Activated T-cell treated with anti-CD3 and anti-CD28 coated beads for 48 hours (primary cell): ENCODE measurements around the gene KRTAP1-3.
"Not testable (repeated sequence)": the region's sequence is repeated elsewhere in the genome, so short reads cannot be mapped to it uniquely, and the experiment has no call there.

Source experiments
- DNase-seq: peaks from one replicate; pipeline ENCODE4 v3.0.0-alpha.2; 2020; ENCODE audit warnings: low read depth

Gene KRTAP1-3, protein sequence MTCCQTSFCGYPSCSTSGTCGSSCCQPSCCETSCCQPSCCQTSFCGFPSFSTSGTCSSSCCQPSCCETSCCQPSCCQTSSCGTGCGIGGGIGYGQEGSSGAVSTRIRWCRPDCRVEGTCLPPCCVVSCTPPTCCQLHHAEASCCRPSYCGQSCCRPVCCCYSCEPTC

DNA sequence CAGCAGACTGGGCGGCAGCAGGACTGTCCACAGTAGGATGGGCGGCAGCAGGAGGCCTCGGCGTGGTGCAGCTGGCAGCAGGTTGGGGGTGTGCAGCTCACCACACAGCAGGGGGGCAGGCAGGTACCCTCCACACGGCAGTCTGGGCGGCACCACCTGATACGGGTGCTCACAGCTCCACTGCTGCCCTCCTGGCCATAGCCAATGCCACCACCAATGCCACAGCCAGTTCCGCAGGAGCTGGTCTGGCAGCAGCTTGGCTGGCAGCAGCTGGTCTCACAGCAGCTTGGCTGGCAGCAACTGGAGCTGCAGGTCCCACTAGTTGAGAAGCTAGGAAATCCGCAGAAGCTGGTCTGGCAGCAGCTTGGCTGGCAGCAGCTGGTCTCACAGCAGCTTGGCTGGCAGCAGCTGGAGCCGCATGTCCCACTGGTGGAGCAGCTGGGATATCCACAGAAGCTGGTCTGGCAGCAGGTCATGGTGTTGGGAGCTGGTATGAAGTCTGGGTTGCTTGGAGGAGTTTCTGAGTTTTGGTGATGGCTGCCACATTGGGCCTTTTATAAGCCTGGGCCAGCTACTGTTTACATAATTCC is at the start of gene KRTAP1-3:
KRTAP1-3 (minus strand) TSS at position 529 of the 590 bp plus-strand sequence; CDS start at position 476, 53 bp downstream.
- not testable (repeated sequence) for DNase-seq

DNA sequence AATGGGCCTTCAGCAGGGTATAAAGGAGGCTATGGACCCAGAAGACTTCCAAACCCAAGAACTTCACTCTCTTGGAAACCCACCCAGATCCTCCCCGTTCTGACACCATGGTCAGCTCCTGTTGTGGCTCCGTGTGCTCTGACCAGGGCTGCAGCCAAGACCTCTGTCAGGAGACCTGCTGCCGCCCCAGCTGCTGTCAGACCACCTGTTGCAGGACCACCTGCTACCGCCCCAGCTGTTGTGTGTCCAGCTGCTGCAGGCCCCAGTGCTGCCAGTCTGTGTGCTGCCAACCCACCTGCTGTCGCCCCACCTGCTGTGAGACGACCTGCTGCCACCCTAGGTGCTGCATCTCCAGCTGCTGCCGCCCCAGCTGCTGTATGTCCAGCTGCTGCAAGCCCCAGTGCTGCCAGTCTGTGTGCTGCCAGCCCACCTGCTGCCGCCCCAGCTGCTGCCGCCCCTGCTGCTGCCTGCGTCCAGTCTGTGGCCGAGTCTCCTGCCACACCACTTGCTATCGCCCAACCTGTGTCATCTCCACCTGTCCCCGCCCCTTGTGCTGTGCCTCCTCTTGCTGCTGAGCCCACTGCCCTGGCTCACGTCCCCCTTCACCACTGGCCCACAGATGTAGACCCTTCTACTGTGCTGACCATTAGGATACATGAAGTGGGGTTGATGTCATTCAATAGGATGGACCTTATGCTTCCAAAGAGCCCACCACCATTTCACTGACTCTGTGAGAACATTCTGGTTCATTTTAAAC is 49.6 kb upstream of the KRTAP1-3 start, which contains the start of gene KRTAP4-7:
KRTAP4-7 (plus strand) TSS at position 51 of the 757 bp plus-strand sequence; CDS start at position 108, 57 bp downstream.
- not testable (repeated sequence) for DNase-seq

DNA sequence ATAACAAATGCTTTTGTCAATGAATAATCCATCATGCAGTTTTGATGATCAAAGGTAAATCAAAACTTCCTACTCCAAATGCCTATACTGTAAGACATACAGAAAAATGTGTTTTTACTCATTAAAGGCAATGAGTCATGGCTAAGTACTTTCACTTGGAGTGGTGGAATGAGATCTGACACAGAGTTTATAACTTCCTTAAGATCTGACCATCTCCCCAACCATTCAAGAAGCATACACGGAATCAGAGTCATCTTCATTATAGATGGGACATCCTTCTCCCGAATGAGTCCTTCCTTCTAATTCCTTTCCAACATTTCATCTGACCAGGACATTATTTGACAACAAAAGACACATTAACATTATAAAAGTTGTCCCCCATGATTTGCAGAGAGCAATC is 48.8 kb upstream of the KRTAP1-3 start:
- DNase-seq, result not testable (repeated sequence)

DNA sequence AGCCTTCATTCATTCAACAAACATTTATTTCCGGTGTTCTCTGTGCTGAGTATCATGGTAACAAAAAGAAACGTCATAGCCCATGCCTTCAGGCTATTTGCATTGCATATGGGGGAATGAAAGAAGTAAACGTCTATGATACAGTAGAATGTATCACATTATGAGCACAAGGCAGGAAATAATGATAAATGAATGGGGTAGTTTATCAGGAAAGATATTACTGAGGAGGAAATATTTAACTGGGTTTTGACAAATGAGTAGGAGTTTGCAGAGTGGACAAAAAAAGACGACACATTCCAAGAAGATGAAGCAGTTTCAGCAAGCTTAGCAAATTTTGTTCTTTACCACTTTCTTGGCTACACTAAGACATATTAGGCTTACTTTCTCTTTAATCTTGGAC is 48.0 kb upstream of the KRTAP1-3 start:
- DNase-seq, result no peak

DNA sequence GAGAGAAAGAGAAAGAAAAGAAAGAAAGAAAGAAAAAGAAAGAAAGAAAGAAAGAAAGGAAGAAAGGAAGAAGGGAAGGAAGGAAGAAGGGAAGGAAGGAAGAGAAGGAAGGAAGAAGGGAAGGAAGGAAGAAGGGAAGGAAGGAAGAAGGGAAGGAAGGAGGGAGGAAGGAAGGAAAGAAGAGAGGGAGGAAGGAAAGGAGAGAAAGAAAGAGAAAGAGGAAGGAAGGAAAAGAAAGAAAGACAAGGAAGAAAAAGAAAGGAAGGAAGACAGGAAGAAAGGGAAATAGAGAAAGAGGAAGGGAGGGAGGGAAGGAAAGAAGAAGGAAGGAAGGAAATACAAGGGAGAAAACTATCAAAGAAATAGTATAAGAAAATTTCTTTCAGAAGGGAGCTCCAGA is 42.1 kb upstream of the KRTAP1-3 start:
- no peak for DNase-seq

DNA sequence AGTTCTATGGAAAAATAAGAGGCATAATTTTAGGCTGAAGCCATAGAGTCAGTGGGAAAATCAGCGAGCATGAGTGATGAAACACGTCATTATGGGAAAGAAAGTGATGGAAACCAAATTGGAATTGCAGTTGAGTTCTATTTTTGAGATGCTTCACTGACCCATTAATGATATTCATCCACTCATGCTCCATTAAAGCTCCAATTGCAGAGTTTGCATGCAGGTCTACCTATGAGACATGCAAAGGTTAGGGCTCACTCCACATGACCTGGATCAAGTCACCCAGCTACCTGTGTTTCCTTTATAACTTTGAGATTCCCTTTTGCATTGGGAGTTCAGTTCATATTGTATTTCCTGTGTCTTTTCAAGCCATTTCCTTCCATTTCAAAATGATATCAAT is 39.0 kb upstream of the KRTAP1-3 start:
- DNase-seq, result no peak

DNA sequence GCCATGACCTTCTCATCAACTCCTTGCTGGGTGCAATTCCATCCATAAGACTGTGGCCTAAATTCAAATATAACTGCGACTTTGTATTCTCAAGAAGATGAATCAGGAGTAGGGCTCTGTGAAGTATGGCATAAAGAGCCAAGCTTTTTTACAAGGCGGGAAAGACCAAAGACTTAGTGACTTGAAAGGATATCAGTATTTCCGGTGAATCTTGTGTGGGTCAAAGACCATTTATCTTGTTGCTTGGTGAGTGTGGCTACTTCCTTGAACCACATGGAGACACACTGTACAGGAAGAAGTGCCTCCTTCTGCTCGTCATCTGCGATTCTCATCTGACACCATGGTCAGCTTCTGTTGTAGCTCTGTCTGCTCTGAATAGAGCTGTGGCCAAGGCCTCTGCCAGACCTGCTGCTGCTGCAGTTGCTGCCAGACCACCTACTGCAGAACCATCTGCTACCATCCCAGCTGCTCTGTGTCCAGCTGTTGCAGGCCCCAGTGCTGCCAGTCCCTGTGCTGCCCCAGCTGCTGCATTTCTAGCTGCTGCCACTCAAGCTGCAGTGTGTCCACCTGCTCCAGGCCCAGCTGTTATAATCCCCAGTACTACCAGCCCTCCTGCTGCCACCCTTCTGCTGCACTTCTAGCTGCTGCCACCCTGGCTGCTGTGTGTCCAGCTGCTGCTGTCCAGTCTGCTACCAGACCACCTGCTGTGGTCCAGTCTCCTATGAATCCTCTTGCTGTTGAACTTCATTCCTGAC is 37.1 kb upstream of the KRTAP1-3 start:
- DNase-seq, result no peak

DNA sequence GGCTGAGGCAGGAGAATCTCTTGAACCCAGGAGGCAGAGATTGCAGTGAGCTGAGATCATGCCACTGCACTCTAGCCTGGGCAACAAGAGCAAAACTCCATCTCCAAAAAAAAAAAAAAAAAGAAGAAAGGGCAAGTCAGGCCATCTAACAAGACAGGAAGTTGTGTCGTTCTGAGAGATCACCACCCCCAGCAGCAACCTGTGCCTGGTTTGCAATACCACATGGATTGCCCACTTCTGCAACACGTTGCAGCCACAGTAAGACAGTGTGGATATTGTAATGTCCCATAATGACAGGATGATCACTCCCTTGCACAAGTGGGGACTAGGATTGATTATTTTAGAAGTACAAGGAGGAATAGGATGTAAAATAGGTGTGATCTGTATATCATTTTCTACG is 34.4 kb upstream of the KRTAP1-3 start:
- no peak for DNase-seq

DNA sequence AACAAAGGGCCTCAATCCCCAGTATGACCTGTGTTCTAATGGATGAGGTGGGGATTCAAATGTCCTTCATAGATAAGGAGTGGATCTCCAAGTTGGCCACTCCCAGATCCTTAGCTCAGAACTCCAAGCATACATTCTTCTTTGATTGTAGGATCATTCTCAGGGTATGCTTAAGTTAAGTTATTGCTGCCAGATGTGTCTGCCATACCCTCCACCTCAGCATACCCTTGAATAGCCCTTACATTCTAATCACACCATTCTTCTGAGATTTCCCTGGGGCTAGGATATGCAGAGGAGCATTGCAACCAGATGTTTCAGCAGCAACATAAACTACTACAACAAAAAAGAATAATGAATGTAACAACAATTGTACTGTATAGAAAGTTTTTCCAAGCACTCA is 32.6 kb upstream of the KRTAP1-3 start:
- no peak for DNase-seq

DNA sequence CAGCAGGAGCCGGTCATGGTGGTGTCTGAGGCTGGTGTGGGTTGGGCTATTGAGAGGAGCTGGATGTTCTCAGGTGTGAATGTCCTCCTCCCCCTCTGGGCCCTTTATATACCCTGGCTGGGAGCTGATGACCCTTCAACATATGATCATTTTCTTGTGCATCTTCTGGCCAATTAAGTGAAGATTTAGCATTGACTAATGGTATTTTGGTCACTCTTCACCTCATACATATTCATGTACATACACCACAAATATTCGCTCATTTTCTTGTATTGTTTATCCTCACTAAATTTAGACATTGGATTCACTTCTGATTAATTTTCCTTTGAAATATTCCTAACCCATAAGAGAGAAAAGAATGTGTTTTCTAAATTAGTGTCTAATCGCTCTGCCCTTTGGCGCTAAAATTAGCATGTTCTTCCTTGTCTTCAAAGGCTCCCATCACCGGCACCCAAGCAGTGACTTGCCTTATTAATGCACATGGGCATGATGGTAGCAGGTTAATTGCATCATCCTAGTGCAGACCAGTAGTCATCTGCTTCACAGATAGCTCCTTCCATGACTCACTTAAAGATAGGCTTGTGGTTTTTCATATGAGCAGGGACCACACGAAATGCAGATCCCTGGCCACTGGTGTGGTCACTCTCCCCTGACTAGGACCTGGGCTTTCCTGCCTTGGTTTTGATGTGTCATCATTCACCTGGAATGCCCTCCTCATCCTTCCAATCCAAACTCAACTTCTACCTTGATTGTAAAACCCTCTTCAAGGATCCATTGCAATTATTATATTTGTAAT is 31.4 kb upstream of the KRTAP1-3 start, which contains the start of gene KRTAP2-4:
KRTAP2-4 (minus strand) TSS at position 51 of the 796 bp plus-strand sequence; CDS start at position 17, 34 bp downstream.
- no peak for DNase-seq

DNA sequence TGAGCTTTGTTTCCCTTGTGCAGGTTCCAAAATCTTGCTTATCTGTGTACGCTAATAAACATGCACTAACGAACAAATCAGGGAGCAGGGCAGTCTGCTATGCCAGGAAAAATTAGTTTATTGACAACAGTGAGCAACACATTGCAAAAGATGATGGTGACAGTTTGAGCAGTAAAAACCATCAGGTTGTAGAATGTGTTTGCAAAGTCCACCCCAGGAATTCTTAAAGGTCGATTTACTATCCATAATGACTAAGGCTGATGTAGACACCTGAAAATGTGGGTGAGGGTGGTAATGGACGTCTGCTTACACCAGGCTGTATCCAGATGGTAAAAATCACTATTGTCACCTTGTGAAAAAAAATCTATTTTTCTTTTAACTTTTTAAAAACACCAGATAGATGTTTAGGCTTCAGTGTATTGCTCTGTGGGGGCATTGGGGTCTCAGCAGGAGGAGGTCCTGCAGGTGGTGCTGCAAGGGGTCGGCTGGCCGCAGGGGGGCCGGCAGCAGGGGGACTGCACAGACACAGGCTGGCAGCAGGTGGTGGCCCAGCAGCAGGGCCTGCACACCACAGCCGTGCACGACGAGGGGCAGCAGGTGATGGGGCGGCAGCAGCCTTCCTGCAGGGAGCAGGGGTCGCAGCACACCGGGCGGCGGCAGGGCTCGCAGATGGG is 30.5 kb upstream of the KRTAP1-3 start:
- not testable (repeated sequence) for DNase-seq

DNA sequence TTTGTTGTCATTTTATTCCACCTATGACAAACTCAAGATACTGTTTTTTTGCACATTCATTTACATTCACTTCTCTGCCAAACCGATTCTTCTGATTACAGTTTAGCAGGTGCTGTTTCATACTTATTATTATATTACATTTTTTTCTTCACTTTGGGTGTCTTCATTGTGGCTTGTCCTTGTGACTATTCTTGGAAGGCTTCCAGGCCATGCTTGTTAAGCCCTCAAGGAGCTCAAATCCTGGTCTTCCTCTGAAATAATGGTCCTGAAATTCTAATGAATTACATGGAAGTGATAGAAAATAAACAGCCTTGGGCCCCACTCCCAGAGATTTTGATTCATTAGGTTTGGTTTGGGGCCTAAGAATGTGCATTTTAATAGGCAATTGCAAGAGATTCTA is 29.6 kb upstream of the KRTAP1-3 start:
- no peak for DNase-seq

DNA sequence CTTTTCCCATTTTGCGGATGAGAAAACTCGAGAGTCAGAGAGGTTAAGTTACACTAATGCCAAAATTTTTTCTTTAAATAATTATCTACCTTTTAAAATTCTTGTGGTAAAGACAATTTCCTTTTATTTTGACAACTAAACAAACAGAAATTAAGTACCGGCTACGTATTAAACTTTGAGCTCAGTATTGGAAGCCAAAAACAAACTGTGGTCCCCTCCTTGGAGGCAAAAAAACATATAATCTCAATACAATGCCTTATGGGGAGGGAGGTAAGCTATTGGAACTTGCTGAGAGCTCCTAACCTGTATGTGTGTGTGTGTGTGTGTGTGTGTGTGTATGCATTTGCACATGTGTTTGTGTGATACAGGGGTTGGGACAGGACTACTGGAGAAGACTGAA is 28.8 kb upstream of the KRTAP1-3 start:
- no peak for DNase-seq

DNA sequence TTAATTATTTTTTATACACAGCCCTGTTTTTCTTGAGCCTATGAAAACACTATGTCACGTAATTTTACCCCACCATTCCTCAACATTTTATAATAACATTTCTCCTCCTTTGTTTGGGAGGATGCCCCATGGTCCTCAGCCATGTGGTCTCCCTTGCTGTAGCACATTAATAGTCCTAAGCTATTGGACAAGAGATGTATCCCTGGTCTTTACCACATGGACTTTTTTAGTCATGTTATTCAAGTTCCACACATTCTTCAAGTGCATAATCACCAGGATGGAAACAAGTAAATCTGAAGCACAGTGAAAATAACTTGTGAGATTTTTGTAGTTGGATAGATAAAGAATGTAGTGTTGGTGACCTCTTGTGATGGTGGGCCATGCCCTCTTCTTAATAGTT is 27.3 kb upstream of the KRTAP1-3 start:
- DNase-seq, result no peak

DNA sequence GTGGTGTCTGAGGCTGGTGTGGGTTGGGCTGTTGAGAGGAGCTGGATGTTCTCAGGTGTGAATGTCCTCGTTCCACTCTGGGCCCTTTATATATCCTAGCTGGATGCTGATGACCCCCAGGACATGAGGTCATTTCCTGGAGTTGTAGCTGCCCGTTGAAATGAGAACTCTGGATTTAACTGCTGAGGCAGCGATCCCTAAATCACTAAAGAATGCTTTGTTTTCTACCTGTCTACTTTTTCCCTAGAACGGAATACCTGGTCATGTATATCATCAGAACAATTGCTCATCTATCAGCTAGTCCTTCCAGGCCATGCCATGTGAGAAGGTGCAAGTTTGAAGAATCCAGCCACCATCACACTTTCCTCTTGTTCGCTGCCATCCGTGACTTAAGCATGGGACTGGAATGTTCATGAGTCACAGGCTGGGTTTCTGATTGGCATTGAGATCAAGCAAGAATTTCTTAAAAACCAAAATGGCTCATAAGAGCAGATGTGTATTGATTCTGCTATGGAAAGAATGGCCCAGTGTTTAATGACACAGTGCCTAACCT is 25.5 kb upstream of the KRTAP1-3 start, which contains the start of gene KRTAP2-3:
KRTAP2-3 (minus strand) TSS at position 63 of the 553 bp plus-strand sequence. CDS start 64 bp downstream, outside the sequence.
- DNase-seq, result no peak

DNA sequence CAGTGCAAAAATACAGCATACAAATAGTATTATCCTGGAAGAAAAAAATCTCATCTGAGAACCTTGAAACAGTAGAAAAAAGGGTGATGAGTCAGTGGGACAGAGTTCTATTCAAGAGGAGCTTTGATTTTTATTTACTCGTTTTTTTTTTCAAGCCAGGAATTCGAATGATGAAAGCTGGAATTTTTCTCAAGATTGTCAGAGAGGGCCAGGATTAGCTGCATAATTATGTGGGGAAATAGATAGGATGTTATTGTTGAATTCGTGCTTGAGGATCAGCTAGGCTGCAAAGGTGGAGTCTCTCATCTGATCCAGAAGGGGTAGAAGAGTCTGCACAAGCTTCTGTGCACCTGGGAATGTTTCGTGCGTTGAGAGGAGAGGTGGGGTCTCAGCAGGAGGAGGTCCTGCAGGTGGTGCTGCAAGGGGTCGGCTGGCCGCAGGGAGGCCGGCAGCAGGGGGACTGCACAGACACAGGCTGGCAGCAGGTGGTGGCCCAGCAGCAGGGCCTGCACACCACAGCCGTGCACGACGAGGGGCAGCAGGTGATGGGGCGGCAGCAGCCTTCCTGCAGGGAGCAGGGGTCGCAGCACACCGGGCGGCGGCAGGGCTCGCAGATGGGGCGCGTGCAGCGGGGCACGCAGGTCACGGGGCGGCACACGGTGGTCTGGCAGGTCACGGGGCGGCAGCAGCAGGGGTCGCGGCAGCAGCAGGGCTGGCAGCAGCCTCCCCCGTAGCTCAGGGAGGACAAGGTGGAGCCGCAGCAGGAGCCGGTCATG is 24.8 kb upstream of the KRTAP1-3 start:
- DNase-seq, result not testable (repeated sequence)

DNA sequence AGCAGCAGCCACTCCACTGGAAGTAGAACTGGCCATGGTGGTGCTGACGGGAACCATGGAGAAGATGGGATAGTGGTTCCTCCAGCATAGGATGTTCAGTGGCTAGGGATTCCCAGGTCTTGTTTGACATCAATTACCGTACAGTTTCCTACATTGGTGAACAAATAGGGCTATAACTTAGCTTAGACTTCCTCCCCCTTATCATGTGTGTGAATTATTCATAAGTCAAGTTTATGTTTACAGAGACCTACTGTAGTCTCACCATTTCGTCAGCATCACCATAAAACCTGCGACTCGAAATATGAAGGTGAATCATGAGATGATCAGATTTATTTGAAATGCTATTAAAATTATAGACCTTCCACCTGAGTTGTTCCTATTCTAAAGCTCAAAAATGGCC is 24.1 kb upstream of the KRTAP1-3 start:
- no peak for DNase-seq

DNA sequence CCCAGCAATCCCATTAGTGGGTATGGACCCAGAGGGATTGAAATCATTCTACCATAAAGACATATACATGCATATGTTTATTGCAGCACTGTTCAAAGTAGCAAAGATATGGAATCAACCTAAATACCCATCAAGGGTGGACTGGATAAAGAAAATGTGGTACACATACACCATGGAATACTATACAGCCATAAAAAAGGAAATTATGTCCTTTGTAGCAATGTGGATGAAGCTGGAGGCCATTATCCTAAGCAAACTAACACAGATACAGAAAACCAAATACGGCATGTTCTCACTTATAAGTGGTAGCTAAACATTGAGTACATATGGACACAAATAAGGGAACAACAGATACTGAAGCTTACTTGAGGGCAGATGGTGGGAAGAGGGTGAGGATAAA is 22.9 kb upstream of the KRTAP1-3 start:
- DNase-seq, result no peak

DNA sequence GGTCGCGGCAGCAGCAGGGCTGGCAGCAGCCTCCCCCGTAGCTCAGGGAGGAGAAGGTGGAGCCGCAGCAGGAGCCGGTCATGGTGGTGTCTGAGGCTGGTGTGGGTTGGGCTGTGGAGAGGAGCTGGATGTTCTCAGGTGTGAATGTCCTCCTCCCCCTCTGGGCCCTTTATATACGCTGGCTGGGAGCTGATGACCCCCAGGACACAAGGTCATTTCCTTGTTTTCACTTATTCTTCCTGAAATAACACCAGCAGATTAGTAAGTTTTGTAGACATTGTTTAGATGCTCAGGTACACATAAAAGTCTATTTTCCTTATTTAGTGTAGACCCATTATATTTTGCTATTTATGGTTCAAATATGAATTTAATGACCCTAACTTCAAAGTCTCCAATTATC is 20.5 kb upstream of the KRTAP1-3 start, which contains the start of gene KRTAP2-2:
KRTAP2-2 (minus strand) TSS at position 101 of the 400 bp plus-strand sequence; CDS start at position 82, 19 bp downstream.
- not testable (repeated sequence) for DNase-seq
